Ovary (tissue), 9 donors: Measurements from ENCODE around the gene CKAP5. TPM values are rescaled to one million over a fixed set of nuclear protein-coding genes. Genes with fewer than 3 reads are reported as not detected.
A peak's percentile ranks its signal among the peaks of the same experiment; 100 is the strongest.
"Not testable (repeated sequence)": the region's sequence is repeated elsewhere in the genome, so short reads cannot be mapped to it uniquely, and the experiment has no call there.

Source experiments
- DNase-seq, 5 donors: peaks; one replicate each; pipeline ENCODE4 v3.0.0-alpha.2; 2019 to 2020
- H3K27ac ChIP-seq, 2 donors: fragments of 200-600 bp; one replicate each; pipeline versions ENCODE4 v1.5.1 to v1.8.0; 2019 to 2022
- H3K27me3 ChIP-seq: fragments of 200-600 bp; one replicate; pipeline ENCODE4 v1.8.0; 2022
- H3K36me3 ChIP-seq: fragments of 200-600 bp; sonication (generic); one replicate; pipeline ENCODE4 v1.5.1; 2019
- H3K4me1 ChIP-seq: one replicate; pipeline ENCODE4 v1.8.1; 2013; ENCODE audit warnings: mild to moderate bottlenecking, moderate library complexity; ENCODE audit not compliant: insufficient read depth
- H3K4me3 ChIP-seq: fragments of 200-600 bp; sonication (generic); one replicate; pipeline ENCODE4 v1.5.1; 2017
- H3K9me3 ChIP-seq, 2 donors: fragments of 200-600 bp in 1 of 2; sonication (generic) in 1 of 2; one replicate each; pipeline versions ENCODE4 v1.5.1 to v1.8.1; 2013 to 2019; ENCODE audit warnings: mild to moderate bottlenecking in 1 of 2, moderate library complexity in 1 of 2
- CTCF ChIP-seq, 3 donors: fragments of 450-650 bp in 2 of 3; fragments of 200-600 bp in 1 of 3; IDR thresholded peaks; one replicate each; pipeline versions ENCODE4 v1.5.1 to v1.8.0; 2016 to 2022; ENCODE audit warnings: antibody characterized with exemption in 3 of 3, mild to moderate bottlenecking in 1 of 3
- EP300 ChIP-seq: sonication (generic); formaldehyde crosslinking; IDR thresholded peaks from one replicate; pipeline ENCODE4 v1.6.1; 2017; ENCODE audit warnings: antibody characterized with exemption
- POLR2A ChIP-seq: fragments of 450-650 bp; IDR thresholded peaks from one replicate; pipeline ENCODE4 v1.6.1; 2017; ENCODE audit warnings: antibody characterized with exemption, mild to moderate bottlenecking, moderate library complexity
- WGBS, 3 donors: extraction: QIAGEN DNeasy Blood & Tissue Kit in 1 of 3; methylation state at CpG; one replicate each; pipeline versions ENCODE4 v1.1.5 to v1.1.7; 2013 to 2017; 5-methylcytosine and 5-hydroxymethylcytosine counted together
- intact Hi-C, 4 donors: fragments of 100-400 bp; cut with DNase I; formaldehyde crosslinking; loops; one replicate each; pipeline versions ENCODE4 v1.11.0 to v1.15.1; 2022 to 2023
- polyA plus RNA-seq, 2 donors: library from polyadenylated mRNA; stranded (reverse); fragments of 200-250 nt in 1 of 2; fragments of 350-450 nt in 1 of 2; fragmentation: Illumina TruSeq in 1 of 2; extraction: RNeasy Lipid Tissue Mini Kit (QIAGEN cat#74804) in 1 of 2; gene quantifications; one replicate each; pipeline ENCODE4 v1.2.3, GENCODE V29; 2013 to 2014
- total RNA-seq, 7 donors: library from RNA; depleted of rRNA in 2 of 7; stranded (reverse); fragments of >200 nt in 2 of 7; fragmentation: NEBNext Ultra II Directional in 3 of 7; extraction: Animal tissue kit (Norgen Biotek cat#: 25700) in 3 of 7; gene quantifications; one replicate each; pipeline versions ENCODE4 v1.1.0 to v1.2.4, GENCODE V29; 2016 to 2023
- donor health status: DM: no; HTN: no; CAD: no; lungs with moderate emphysema.
- donor health status: DM: no; HTN: no; CAD: no.
- donor health status: Bipolar disorder and iron deficiency.
- donor health status: DM: yes; HTN: yes; CAD: no.
- donor health status: DM: no; HTN: no; CAD: no.
- donor health status: DM: yes; HTN: yes; CAD: no.

CKAP5 gene
- total and polyA plus RNA-seq, 9 donors = 25.8 to 110 (median 91.5) TPM

DNA sequence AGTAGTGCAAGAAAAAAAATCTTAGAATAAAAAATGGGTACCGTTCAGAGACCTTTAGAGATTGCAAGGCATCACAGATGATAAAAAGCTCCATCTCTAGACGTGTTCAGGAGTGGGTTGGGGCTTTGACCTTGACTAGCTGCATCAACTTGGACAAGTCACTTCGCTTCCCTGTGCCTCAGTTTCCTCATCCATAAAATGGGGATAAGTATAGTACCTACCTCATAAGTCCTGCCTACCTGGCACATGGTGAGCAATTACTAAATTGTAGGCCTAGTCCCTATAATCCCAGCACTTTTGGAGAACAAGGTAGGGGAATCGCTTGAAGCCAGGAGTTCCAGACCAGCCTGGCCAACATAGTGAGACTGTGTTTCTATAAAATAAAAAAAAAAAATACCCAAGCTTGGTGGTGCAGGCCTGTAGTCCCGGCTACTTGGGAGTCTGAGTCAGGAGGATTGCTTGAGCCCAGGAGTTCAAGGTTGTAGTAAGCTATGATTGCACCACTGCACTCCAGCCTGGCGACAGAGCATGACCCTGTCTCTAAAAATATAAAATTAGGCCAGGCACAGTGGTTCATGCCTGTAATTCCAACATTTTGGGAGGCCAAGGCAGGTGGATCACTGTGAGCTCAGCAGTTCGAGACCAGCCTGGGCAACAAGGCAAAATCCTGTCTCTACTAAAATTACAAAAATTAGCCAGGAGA, 133.1 kb downstream of the CKAP5 start:
- Histone ChIP-seq H3K27ac (no peak overlapping the region), H3K36me3 (no peaks in the 10 kb centered on the region), H3K4me3 (no peak overlapping the region), H3K4me1 (peaks cover 8% of the 10 kb centered on the region), H3K9me3 (no peaks in the 10 kb centered on the region), H3K27me3 (no peaks in the 10 kb centered on the region)
- DNase-seq = no peak
- intact Hi-C loops = no loop called here
- TF ChIP-seq EP300 = no peak
- no peak for TF ChIP-seq POLR2A
- TF ChIP-seq CTCF (IDR thresholded peaks at IDR 0.05) = no peak
- WGBS, 3 donors = 69 to 80% (median 77%) methylated on average over 7 of the region's 7 CpGs

GRCh38 chr11:46711303-46711702, 134.8 kb downstream of the CKAP5 start:
- no peaks in the 10 kb centered on the region for H3K36me3 ChIP-seq
- no peak for TF ChIP-seq POLR2A
- TF ChIP-seq CTCF (IDR thresholded peaks at IDR 0.05) = no peak
- TF ChIP-seq EP300 = no peak
- intact Hi-C loops = no loop called here
- peak in 1 of 5 donors; percentile 44 for DNase-seq
- no peak overlapping the region for H3K4me3 ChIP-seq
- H3K4me1 ChIP-seq = peaks cover 8% of the 10 kb centered on the region
- no peaks in the 10 kb centered on the region for H3K27me3 ChIP-seq
- H3K9me3 ChIP-seq = no peaks in the 10 kb centered on the region
- H3K27ac ChIP-seq = peak overlapping the region; percentile 56 to 63
- WGBS, 3 donors = 35 to 38% (median 36%) methylated on average over 5 of the region's 5 CpGs

- peaks cover 8% of the 10 kb centered on the region for H3K4me1 ChIP-seq
- 15 to 18% (median 17%) methylated on average over 10 of the region's 10 CpGs for WGBS, 3 donors
- no peaks in the 10 kb centered on the region for H3K9me3 ChIP-seq
- peak overlapping the region; percentile 56 to 63 for H3K27ac ChIP-seq
- no peaks in the 10 kb centered on the region for H3K27me3 ChIP-seq
- DNase-seq = peak; percentile 50 to 72 (median 57)
- TF ChIP-seq CTCF (IDR thresholded peaks at IDR 0.05) = no peak
- no peak overlapping the region for H3K4me3 ChIP-seq
- H3K36me3 ChIP-seq = no peaks in the 10 kb centered on the region
- intact Hi-C loops = no loop called here
These were observed 135.2 kb downstream of the CKAP5 start for GRCh38 chr11:46710821-46711269.

- H3K27ac ChIP-seq, H3K36me3 ChIP-seq, H3K4me3 ChIP-seq, H3K27me3 ChIP-seq, H3K4me1 ChIP-seq, H3K9me3 ChIP-seq, intact Hi-C loops, DNase-seq: not testable (repeated sequence)
- 90 to 95% (median 92%) methylated on average over 9 of the region's 9 CpGs for WGBS, 3 donors
These were observed 136.7 kb downstream of the CKAP5 start for GRCh38 chr11:46709351-46709750.

DNA sequence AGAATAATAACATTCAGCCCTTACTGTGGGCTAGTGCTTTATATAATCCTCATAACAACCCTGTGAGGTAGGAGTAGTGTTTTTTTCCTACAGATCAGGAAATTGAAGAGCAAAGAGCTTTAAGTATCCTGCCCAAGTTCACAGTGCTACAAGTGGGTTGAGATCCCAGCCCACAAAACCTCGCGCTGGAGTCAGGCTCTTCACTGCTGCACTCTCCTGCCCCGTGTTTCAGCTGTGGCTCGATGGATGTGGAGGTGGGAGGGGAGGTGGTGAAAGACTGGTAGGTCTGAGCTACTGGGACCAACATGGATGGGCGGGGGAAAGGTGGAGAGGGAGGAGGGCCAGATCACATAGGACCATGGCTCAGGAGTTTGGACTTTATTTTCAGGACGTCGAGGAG, 139.2 kb downstream of the CKAP5 start:
- DNase-seq = no peak
- intact Hi-C loops = no loop called here
- H3K36me3 ChIP-seq = no peaks in the 10 kb centered on the region
- no peak overlapping the region for H3K27ac ChIP-seq
- H3K27me3 ChIP-seq = no peaks in the 10 kb centered on the region
- H3K9me3 ChIP-seq = no peaks in the 10 kb centered on the region
- TF ChIP-seq EP300 (no peak), CTCF (IDR thresholded peaks at IDR 0.05) (no peak), POLR2A (no peak)
- H3K4me3 ChIP-seq = no peak overlapping the region
- peaks cover 7% of the 10 kb centered on the region for H3K4me1 ChIP-seq
- WGBS, 3 donors = 81 to 85% (median 85%) methylated on average over 7 of the region's 7 CpGs
